PC-3 (cell line): ENCODE data around the gene NFATC1. TPM values are rescaled to one million over a fixed set of nuclear protein-coding genes. Genes with fewer than 3 reads are reported as not detected.

ENCODE experiments used
- ATAC-seq: fragments of 200-7000 bp; cut with Tn5 transposase; 2 replicates; pipeline ENCODE4 v1.9.1; 2020; ENCODE audit warnings: mild to moderate bottlenecking, moderate library complexity
- BruUV-seq: library from RNA; stranded (reverse); fragments of 400-500 nt; replicated peaks from 2 replicates; lab custom pipeline; 2021; lab: Mats Ljungman, UMichigan
- CTCF ChIA-PET: fragments of 300-600 bp; sonication (Branson Sonifier 250); formaldehyde crosslinking; loops from one replicate; lab custom pipeline; 2022; ENCODE audit warnings: antibody characterized with exemption; lab: Charles Lee
- POLR2A ChIA-PET: fragments of 300-600 bp; sonication (Branson Sonifier 250); formaldehyde crosslinking; loops from one replicate; lab custom pipeline; 2022; ENCODE audit warnings: antibody characterized with exemption; ENCODE audit not compliant: unreplicated experiment; lab: Charles Lee
- DNase-seq: peaks from one replicate; pipeline ENCODE4 v3.0.0-alpha.2; 2015
- H2AFZ ChIP-seq: fragments of 300-600 bp; sonication (generic); 2 replicates; pipeline ENCODE4 v1.6.0; 2016; ENCODE audit warnings: antibody characterized with exemption, low read length
- H3F3A ChIP-seq: fragments of 300-600 bp; sonication (generic); one replicate; pipeline ENCODE4 v1.6.0; 2017; ENCODE audit warnings: antibody characterized with exemption, low read length, control low read depth, mild to moderate bottlenecking; ENCODE audit not compliant: unreplicated experiment
- H3K27ac ChIP-seq: fragments of 300-600 bp; sonication (generic); 2 replicates; pipeline ENCODE4 v1.5.1; 2016; ENCODE audit warnings: mild to moderate bottlenecking, low read length
- H3K27me3 ChIP-seq: fragments of 300-600 bp; sonication (generic); 2 replicates; pipeline ENCODE4 v1.6.1; 2016; ENCODE audit warnings: low read length, mixed read lengths
- H3K36me3 ChIP-seq: fragments of 300-600 bp; sonication (generic); 2 replicates; pipeline ENCODE4 v1.6.1; 2016; ENCODE audit warnings: low read depth, mixed run types, low read length, mixed read lengths
- H3K4me1 ChIP-seq: fragments of 300-600 bp; sonication (generic); 2 replicates; pipeline ENCODE4 v1.5.1; 2016; ENCODE audit warnings: low read length; ENCODE audit not compliant: insufficient read depth
- H3K4me2 ChIP-seq: fragments of 300-600 bp; sonication (generic); 2 replicates; pipeline ENCODE4 v1.6.0; 2016; ENCODE audit warnings: low read length
- H3K4me3 ChIP-seq: fragments of 300-600 bp; sonication (generic); 2 replicates; pipeline ENCODE4 v1.5.1; 2016; ENCODE audit warnings: mild to moderate bottlenecking, low read length, mixed read lengths
- H3K79me2 ChIP-seq: fragments of 300-600 bp; sonication (generic); 2 replicates; pipeline ENCODE4 v1.6.1; 2017; ENCODE audit warnings: low read length, mixed read lengths
- H3K9ac ChIP-seq: fragments of 300-600 bp; sonication (generic); 2 replicates; pipeline ENCODE4 v1.6.0; 2016; ENCODE audit warnings: mild to moderate bottlenecking, low read length
- H3K9me2 ChIP-seq: fragments of 300-600 bp; sonication (generic); replicated peaks from 2 replicates; pipeline ENCODE4 v1.6.1; 2016; ENCODE audit warnings: mixed run types, low read length, mixed read lengths
- H3K9me3 ChIP-seq: fragments of 300-600 bp; sonication (generic); 2 replicates; pipeline ENCODE4 v1.6.1; 2016; ENCODE audit warnings: low read length, mixed read lengths
- H4K20me1 ChIP-seq: fragments of 300-600 bp; sonication (generic); 2 replicates; pipeline ENCODE4 v1.6.1; 2016; ENCODE audit warnings: low read length, mixed read lengths
- CTCF ChIP-seq: fragments of 300-600 bp; sonication (generic); conservative IDR thresholded peaks from 2 replicates; pipeline ENCODE4 v1.5.1; 2017; ENCODE audit warnings: antibody characterized with exemption, low read depth, mild to moderate bottlenecking, low read length
- EZH2 ChIP-seq: fragments of 300-600 bp; sonication (generic); IDR thresholded peaks from one replicate; pipeline ENCODE4 v1.6.1; 2017; ENCODE audit warnings: antibody characterized with exemption, mild to moderate bottlenecking, low read length; ENCODE audit not compliant: unreplicated experiment
- EZH2phosphoT487 ChIP-seq: fragments of 300-600 bp; sonication (generic); IDR thresholded peaks from 2 replicates; pipeline ENCODE4 v1.6.1; 2018; ENCODE audit warnings: mild to moderate bottlenecking, antibody characterized with exemption, low read length, borderline replicate concordance
- intact Hi-C: fragments of 100-400 bp; cut with micrococcal nuclease; formaldehyde crosslinking; loops from 2 replicates; pipeline ENCODE4 v1.9.0; 2023
- total RNA-seq: library from RNA; depleted of rRNA; stranded (reverse); fragments of >200 nt; gene quantifications from 2 replicates; pipeline ENCODE4 v1.2.3, GENCODE V29; 2014

NFATC1 gene
- total RNA-seq, 1 experiment from 2014 or later = 5.9 TPM

DNA sequence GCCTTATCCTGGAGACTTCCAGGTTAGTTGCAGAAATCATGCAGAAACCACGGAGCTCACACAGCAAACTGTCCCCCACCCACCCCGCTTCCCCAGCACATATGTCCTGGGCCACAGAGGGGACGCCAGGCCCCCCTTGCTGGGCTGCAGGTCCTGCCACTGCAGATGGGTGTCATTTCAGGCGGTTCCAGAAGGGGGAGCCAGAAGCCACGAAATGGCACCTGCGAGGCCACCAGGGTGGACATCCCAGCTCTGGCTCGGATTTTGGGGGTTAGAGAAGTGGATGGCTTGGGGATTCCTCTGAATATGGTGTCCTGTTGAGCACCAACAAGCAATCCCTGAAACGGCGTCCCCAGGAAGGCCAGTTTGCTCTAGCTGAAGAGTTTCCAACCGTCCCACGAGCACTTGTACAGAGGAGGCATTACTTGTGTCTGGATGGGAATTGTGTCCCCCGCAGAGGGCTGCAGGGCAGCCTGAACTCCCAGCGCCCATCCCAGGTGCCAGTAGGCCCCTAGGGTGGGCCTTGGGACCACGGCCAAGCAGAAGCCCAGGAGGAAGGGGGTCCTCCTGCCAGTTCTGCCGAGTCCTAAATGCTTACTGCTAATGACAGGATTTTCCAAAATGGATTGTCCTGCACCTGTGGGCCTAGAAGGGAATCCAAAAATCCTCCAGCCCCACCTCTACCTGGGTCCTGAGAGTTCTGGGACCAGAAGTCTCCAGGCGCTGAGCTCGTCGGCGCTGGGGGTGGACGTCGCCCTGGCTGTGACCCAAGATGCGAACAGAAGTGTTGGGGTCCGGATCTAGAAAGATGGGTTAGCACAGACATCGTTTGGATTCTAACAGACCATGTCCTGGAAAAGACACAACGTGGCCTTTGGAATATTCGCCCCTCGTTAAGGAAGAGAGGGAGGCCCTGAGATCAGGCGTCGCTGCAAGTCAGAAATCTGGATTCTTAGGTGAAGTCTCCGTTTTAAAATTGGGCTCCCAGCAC is 14.6 kb upstream of the NFATC1 start:
- Histone ChIP-seq H3F3A (no peaks in the 10 kb centered on the region), H3K9ac (no peak overlapping the region), H3K4me1 (peaks cover 4% of the 10 kb centered on the region; the same call in 1 of the 2 replicates), H4K20me1 (no peaks in the 10 kb centered on the region), H2AFZ (no peak overlapping the region), H3K79me2 (no peaks in the 10 kb centered on the region), H3K27me3 (no peaks in the 10 kb centered on the region), H3K4me2 (no peak overlapping the region), H3K4me3 (no peak overlapping the region), H3K9me3 (no peaks in the 10 kb centered on the region), H3K36me3 (no peaks in the 10 kb centered on the region), H3K9me2 (no peaks in the 10 kb centered on the region), H3K27ac (no peak overlapping the region)
- peak; percentile 90 for TF ChIP-seq CTCF
- no peak for TF ChIP-seq EZH2phosphoT487
- intact Hi-C loops = loop anchor here (5.0 kb wide), 1 partner anchor 66 kb away; no protein-coding TSS in a partner anchor
- no TSS peak for BruUV-seq
- CTCF ChIA-PET = no interaction called here
- DNase-seq = peak; percentile 71
- POLR2A ChIA-PET = no interaction called here
- ATAC-seq = peak; percentile 50

- ChIA-PET POLR2A (no interaction called here), CTCF (no interaction called here)
- no TSS peak for BruUV-seq
- no peak overlapping the region for H3K9ac ChIP-seq
- H3K4me1 ChIP-seq = peaks cover 4% of the 10 kb centered on the region; the same call in 1 of the 2 replicates
- no peaks in the 10 kb centered on the region for H3K79me2 ChIP-seq
- H3K4me2 ChIP-seq = no peak overlapping the region
- H4K20me1 ChIP-seq = no peaks in the 10 kb centered on the region
- no peaks in the 10 kb centered on the region for H3K36me3 ChIP-seq
- H3F3A ChIP-seq = no peaks in the 10 kb centered on the region
- H3K27me3 ChIP-seq = no peaks in the 10 kb centered on the region
- no peak overlapping the region for H2AFZ ChIP-seq
- H3K9me3 ChIP-seq = no peaks in the 10 kb centered on the region
- H3K27ac ChIP-seq = no peak overlapping the region
- H3K9me2 ChIP-seq = no peaks in the 10 kb centered on the region
- no peak overlapping the region for H3K4me3 ChIP-seq
- DNase-seq (no peak), ATAC-seq (no peak)
- no peak for TF ChIP-seq CTCF
- no peak for TF ChIP-seq EZH2
- no peak for TF ChIP-seq EZH2phosphoT487
- intact Hi-C loops = loop anchor here (5.0 kb wide), 1 partner anchor 65 kb away; no protein-coding TSS in a partner anchor
Observed at GRCh38 chr18:79381811-79382311, 13.9 kb upstream of the NFATC1 start.
